Stomach smooth muscle (tissue), 2 donors: ENCODE measurements around the gene ZC3H15.
A peak's percentile ranks its signal among the peaks of the same experiment; 100 is the strongest.

Experiments
- H3K27ac ChIP-seq: one replicate; pipeline ENCODE4 v1.7.0; 2013; ENCODE audit warnings: mild to moderate bottlenecking, low read length, inconsistent platforms
- H3K27me3 ChIP-seq, 2 donors: one replicate each; pipeline ENCODE4 v1.7.0; 2013; ENCODE audit warnings: low read length in 2 of 2; ENCODE audit not compliant: insufficient read depth in 2 of 2, control insufficient read depth in 1 of 2
- H3K36me3 ChIP-seq, 2 donors: one replicate each; pipeline ENCODE4 v1.7.0; 2013; ENCODE audit warnings: low read length in 2 of 2; ENCODE audit not compliant: control insufficient read depth in 2 of 2, insufficient read depth in 2 of 2
- H3K4me1 ChIP-seq: one replicate; pipeline ENCODE4 v1.7.0; 2013; ENCODE audit warnings: low read length; ENCODE audit not compliant: control insufficient read depth, insufficient read depth
- H3K4me3 ChIP-seq, 2 donors: one replicate each; pipeline ENCODE4 v1.7.0; 2013; ENCODE audit warnings: low read length in 2 of 2
- H3K9ac ChIP-seq, 2 donors: one replicate each; pipeline ENCODE4 v1.7.0; 2013; ENCODE audit warnings: low read length in 2 of 2, mild to moderate bottlenecking in 1 of 2
- H3K9me3 ChIP-seq, 2 donors: one replicate each; pipeline ENCODE4 v1.7.0; 2013; ENCODE audit warnings: low read length in 2 of 2; ENCODE audit not compliant: control insufficient read depth in 2 of 2
- donor health status: healthy.
- donor health status: Pancreatic carcinoma.

The ZC3H15 gene

GRCh38 chr2:186540941-186541340, 54.9 kb downstream of the ZC3H15 start:
- H3K27me3 ChIP-seq, result no peaks in the 10 kb centered on the region
- H3K9me3 ChIP-seq, result no peaks in the 10 kb centered on the region
- H3K4me1 ChIP-seq, result no peaks in the 10 kb centered on the region
- no peaks in the 10 kb centered on the region for H3K36me3 ChIP-seq
- no peak overlapping the region for H3K9ac ChIP-seq
- no peak overlapping the region for H3K4me3 ChIP-seq
- H3K27ac ChIP-seq, result no peak overlapping the region

GRCh38 chr2:186542002-186542401, 55.9 kb downstream of the ZC3H15 start:
- Histone ChIP-seq H3K27me3 (no peaks in the 10 kb centered on the region), H3K4me3 (no peak overlapping the region), H3K36me3 (no peaks in the 10 kb centered on the region), H3K4me1 (no peaks in the 10 kb centered on the region), H3K9me3 (no peaks in the 10 kb centered on the region), H3K9ac (no peak overlapping the region), H3K27ac (no peak overlapping the region)

- peak overlapping the region; percentile 50 for H3K27ac ChIP-seq
Observed at GRCh38 chr2:186543561-186544131, 57.6 kb downstream of the ZC3H15 start.

GRCh38 chr2:186544255-186544675, 58.2 kb downstream of the ZC3H15 start:
- Histone ChIP-seq H3K4me3 (no peak overlapping the region), H3K4me1 (no peaks in the 10 kb centered on the region), H3K36me3 (no peaks in the 10 kb centered on the region), H3K27me3 (no peaks in the 10 kb centered on the region), H3K27ac (peak overlapping the region; percentile 50), H3K9me3 (no peaks in the 10 kb centered on the region), H3K9ac (peak overlapping the region in 1 of 2 donors; percentile 33)

More at GRCh38 chr2:186543561-186544131, 57.6 kb downstream of the ZC3H15 start:
- Histone ChIP-seq H3K9me3 (no peaks in the 10 kb centered on the region), H3K9ac (peak overlapping the region in 1 of 2 donors; percentile 33), H3K36me3 (no peaks in the 10 kb centered on the region), H3K27me3 (no peaks in the 10 kb centered on the region), H3K4me3 (no peak overlapping the region), H3K4me1 (no peaks in the 10 kb centered on the region)

GRCh38 chr2:186546846-186547245, 60.8 kb downstream of the ZC3H15 start:
- H3K27ac ChIP-seq, result no peak overlapping the region
- H3K4me3 ChIP-seq, result no peak overlapping the region
- no peaks in the 10 kb centered on the region for H3K4me1 ChIP-seq
- no peak overlapping the region for H3K9ac ChIP-seq
- H3K9me3 ChIP-seq, result no peaks in the 10 kb centered on the region
- H3K36me3 ChIP-seq, result no peaks in the 10 kb centered on the region
- H3K27me3 ChIP-seq, result no peaks in the 10 kb centered on the region

- H3K27me3 ChIP-seq, result no peaks in the 10 kb centered on the region
Observed at GRCh38 chr2:186551323-186552050, 65.4 kb downstream of the ZC3H15 start.

GRCh38 chr2:186554429-186554828, 68.4 kb downstream of the ZC3H15 start:
- no peak overlapping the region for H3K9ac ChIP-seq
- no peaks in the 10 kb centered on the region for H3K9me3 ChIP-seq
- no peak overlapping the region for H3K27ac ChIP-seq
- H3K4me3 ChIP-seq, result no peak overlapping the region
- no peaks in the 10 kb centered on the region for H3K36me3 ChIP-seq
- H3K27me3 ChIP-seq, result no peaks in the 10 kb centered on the region
- no peaks in the 10 kb centered on the region for H3K4me1 ChIP-seq

More at GRCh38 chr2:186551323-186552050, 65.4 kb downstream of the ZC3H15 start:
- Histone ChIP-seq H3K9ac (no peak overlapping the region), H3K27ac (no peak overlapping the region), H3K9me3 (no peaks in the 10 kb centered on the region), H3K4me3 (no peak overlapping the region), H3K4me1 (no peaks in the 10 kb centered on the region), H3K36me3 (no peaks in the 10 kb centered on the region)

- no peak overlapping the region for H3K9ac ChIP-seq
- H3K4me3 ChIP-seq, result no peak overlapping the region
- H3K4me1 ChIP-seq, result no peaks in the 10 kb centered on the region
- no peaks in the 10 kb centered on the region for H3K27me3 ChIP-seq
- H3K27ac ChIP-seq, result no peak overlapping the region
- H3K9me3 ChIP-seq, result no peaks in the 10 kb centered on the region
- H3K36me3 ChIP-seq, result no peaks in the 10 kb centered on the region
Observed at GRCh38 chr2:186554850-186555671, 69.0 kb downstream of the ZC3H15 start.

- H3K4me3 ChIP-seq, result no peak overlapping the region
- H3K4me1 ChIP-seq, result no peaks in the 10 kb centered on the region
Observed at GRCh38 chr2:186558512-186559276, 72.6 kb downstream of the ZC3H15 start.

More at GRCh38 chr2:186558512-186559276, 72.6 kb downstream of the ZC3H15 start:
- Histone ChIP-seq H3K9me3 (no peaks in the 10 kb centered on the region), H3K27me3 (no peaks in the 10 kb centered on the region), H3K9ac (no peak overlapping the region), H3K27ac (no peak overlapping the region), H3K36me3 (no peaks in the 10 kb centered on the region)
